ENCODE results near the gene FBXL14. TPM values are rescaled to one million over a fixed set of nuclear protein-coding genes. Genes with fewer than 3 reads are reported as not detected.
A peak's percentile ranks its signal among the peaks of the same experiment; 100 is the strongest.

FBXL14 gene
- total RNA-seq, 1 experiment from 2014 or later: 11.9 TPM

GRCh38 chr12:1553987-1554982, 40.1 kb downstream of the FBXL14 start:
- in situ Hi-C loops (cut with HindIII; ENCODE audit: low pct_unique_long_range_greater_than_20kb, low sequenced_read_pairs): loop anchor here (25.0 kb wide), 1 partner anchor 442 kb away; no protein-coding TSS in a partner anchor

GRCh38 chr12:1553536-1553935, 40.8 kb downstream of the FBXL14 start:
- DNase-seq (ENCODE audit: low read depth): no peak
- in situ Hi-C loops (cut with HindIII; ENCODE audit: low pct_unique_long_range_greater_than_20kb, low sequenced_read_pairs): loop anchor here (25.0 kb wide), 1 partner anchor 441 kb away; no protein-coding TSS in a partner anchor

More at GRCh38 chr12:1553987-1554982, 40.1 kb downstream of the FBXL14 start:
- no peak for DNase-seq (ENCODE audit: low read depth)

GRCh38 chr12:1552911-1553491, 41.4 kb downstream of the FBXL14 start:
- in situ Hi-C loops (cut with HindIII; ENCODE audit: low pct_unique_long_range_greater_than_20kb, low sequenced_read_pairs): loop anchor here (25.0 kb wide), 1 partner anchor 441 kb away; no protein-coding TSS in a partner anchor
- DNase-seq (ENCODE audit: low read depth): no peak

GRCh38 chr12:1552171-1552570, 42.2 kb downstream of the FBXL14 start:
- in situ Hi-C loops (cut with HindIII; ENCODE audit: low pct_unique_long_range_greater_than_20kb, low sequenced_read_pairs): loop anchor here (25.0 kb wide), 1 partner anchor 440 kb away; no protein-coding TSS in a partner anchor
- DNase-seq (ENCODE audit: low read depth): no peak

GRCh38 chr12:1551496-1551895, 42.9 kb downstream of the FBXL14 start:
- in situ Hi-C loops (cut with HindIII; ENCODE audit: low pct_unique_long_range_greater_than_20kb, low sequenced_read_pairs): loop anchor here (25.0 kb wide), 1 partner anchor 439 kb away; no protein-coding TSS in a partner anchor
- DNase-seq (ENCODE audit: low read depth): no peak

- no peak for DNase-seq (ENCODE audit: low read depth)
- in situ Hi-C loops (cut with HindIII; ENCODE audit: low pct_unique_long_range_greater_than_20kb, low sequenced_read_pairs): no loop called here
Measured at GRCh38 chr12:1546931-1547640, 47.3 kb downstream of the FBXL14 start.

- DNase-seq (ENCODE audit: low read depth): no peak
- in situ Hi-C loops (cut with HindIII; ENCODE audit: low pct_unique_long_range_greater_than_20kb, low sequenced_read_pairs): no loop called here
Measured at GRCh38 chr12:1544996-1545700, 49.2 kb downstream of the FBXL14 start.

GRCh38 chr12:1542599-1542998, 51.8 kb downstream of the FBXL14 start:
- in situ Hi-C loops (cut with HindIII; ENCODE audit: low pct_unique_long_range_greater_than_20kb, low sequenced_read_pairs): no loop called here
- no peak for DNase-seq (ENCODE audit: low read depth)

GRCh38 chr12:1540690-1541089, 53.7 kb downstream of the FBXL14 start:
- peak; percentile 49 for DNase-seq (ENCODE audit: low read depth)
- in situ Hi-C loops (cut with HindIII; ENCODE audit: low pct_unique_long_range_greater_than_20kb, low sequenced_read_pairs): no loop called here

- in situ Hi-C loops (cut with HindIII; ENCODE audit: low pct_unique_long_range_greater_than_20kb, low sequenced_read_pairs): no loop called here
Measured at GRCh38 chr12:1539135-1539534, 55.2 kb downstream of the FBXL14 start.

GRCh38 chr12:1536817-1537216, 57.6 kb downstream of the FBXL14 start:
- no peak for DNase-seq (ENCODE audit: low read depth)
- in situ Hi-C loops (cut with HindIII; ENCODE audit: low pct_unique_long_range_greater_than_20kb, low sequenced_read_pairs): no loop called here

More at GRCh38 chr12:1539135-1539534, 55.2 kb downstream of the FBXL14 start:
- DNase-seq (ENCODE audit: low read depth): no peak

GRCh38 chr12:1534748-1535147, 59.6 kb downstream of the FBXL14 start:
- in situ Hi-C loops (cut with HindIII; ENCODE audit: low pct_unique_long_range_greater_than_20kb, low sequenced_read_pairs): no loop called here
- DNase-seq (ENCODE audit: low read depth): no peak

GRCh38 chr12:1533602-1534304, 60.6 kb downstream of the FBXL14 start:
- no peak for DNase-seq (ENCODE audit: low read depth)
- in situ Hi-C loops (cut with HindIII; ENCODE audit: low pct_unique_long_range_greater_than_20kb, low sequenced_read_pairs): no loop called here

- in situ Hi-C loops (cut with HindIII; ENCODE audit: low pct_unique_long_range_greater_than_20kb, low sequenced_read_pairs): no loop called here
- DNase-seq (ENCODE audit: low read depth): no peak
Measured at GRCh38 chr12:1533205-1533601, 61.2 kb downstream of the FBXL14 start.

GRCh38 chr12:1532375-1533165, 61.8 kb downstream of the FBXL14 start:
- in situ Hi-C loops (cut with HindIII; ENCODE audit: low pct_unique_long_range_greater_than_20kb, low sequenced_read_pairs): no loop called here
- no peak for DNase-seq (ENCODE audit: low read depth)

- in situ Hi-C loops (cut with HindIII; ENCODE audit: low pct_unique_long_range_greater_than_20kb, low sequenced_read_pairs): no loop called here
- DNase-seq (ENCODE audit: low read depth): no peak
Measured at GRCh38 chr12:1531654-1532374, 62.6 kb downstream of the FBXL14 start.

Data from Caki2 (cell line).